PC-3 (cell line): ENCODE results near the gene MSL2. TPM values are rescaled to one million over a fixed set of nuclear protein-coding genes. Genes with fewer than 3 reads are reported as not detected.

ENCODE experiments used
- ATAC-seq: fragments of 200-7000 bp; cut with Tn5 transposase; 2 replicates; pipeline ENCODE4 v1.9.1; 2020; ENCODE audit warnings: mild to moderate bottlenecking, moderate library complexity
- BruUV-seq: library from RNA; stranded (reverse); fragments of 400-500 nt; replicated peaks from 2 replicates; lab custom pipeline; 2021; lab: Mats Ljungman, UMichigan
- CTCF ChIA-PET: fragments of 300-600 bp; sonication (Branson Sonifier 250); formaldehyde crosslinking; loops from one replicate; lab custom pipeline; 2022; ENCODE audit warnings: antibody characterized with exemption; lab: Charles Lee
- POLR2A ChIA-PET: fragments of 300-600 bp; sonication (Branson Sonifier 250); formaldehyde crosslinking; loops from one replicate; lab custom pipeline; 2022; ENCODE audit warnings: antibody characterized with exemption; ENCODE audit not compliant: unreplicated experiment; lab: Charles Lee
- DNase-seq: peaks from one replicate; pipeline ENCODE4 v3.0.0-alpha.2; 2015
- H2AFZ ChIP-seq: fragments of 300-600 bp; sonication (generic); 2 replicates; pipeline ENCODE4 v1.6.0; 2016; ENCODE audit warnings: antibody characterized with exemption, low read length
- H3F3A ChIP-seq: fragments of 300-600 bp; sonication (generic); one replicate; pipeline ENCODE4 v1.6.0; 2017; ENCODE audit warnings: antibody characterized with exemption, low read length, control low read depth, mild to moderate bottlenecking; ENCODE audit not compliant: unreplicated experiment
- H3K27ac ChIP-seq: fragments of 300-600 bp; sonication (generic); 2 replicates; pipeline ENCODE4 v1.5.1; 2016; ENCODE audit warnings: mild to moderate bottlenecking, low read length
- H3K27me3 ChIP-seq: fragments of 300-600 bp; sonication (generic); 2 replicates; pipeline ENCODE4 v1.6.1; 2016; ENCODE audit warnings: low read length, mixed read lengths
- H3K36me3 ChIP-seq: fragments of 300-600 bp; sonication (generic); 2 replicates; pipeline ENCODE4 v1.6.1; 2016; ENCODE audit warnings: low read depth, mixed run types, low read length, mixed read lengths
- H3K4me1 ChIP-seq: fragments of 300-600 bp; sonication (generic); 2 replicates; pipeline ENCODE4 v1.5.1; 2016; ENCODE audit warnings: low read length; ENCODE audit not compliant: insufficient read depth
- H3K4me2 ChIP-seq: fragments of 300-600 bp; sonication (generic); 2 replicates; pipeline ENCODE4 v1.6.0; 2016; ENCODE audit warnings: low read length
- H3K4me3 ChIP-seq: fragments of 300-600 bp; sonication (generic); 2 replicates; pipeline ENCODE4 v1.5.1; 2016; ENCODE audit warnings: mild to moderate bottlenecking, low read length, mixed read lengths
- H3K79me2 ChIP-seq: fragments of 300-600 bp; sonication (generic); 2 replicates; pipeline ENCODE4 v1.6.1; 2017; ENCODE audit warnings: low read length, mixed read lengths
- H3K9ac ChIP-seq: fragments of 300-600 bp; sonication (generic); 2 replicates; pipeline ENCODE4 v1.6.0; 2016; ENCODE audit warnings: mild to moderate bottlenecking, low read length
- H3K9me2 ChIP-seq: fragments of 300-600 bp; sonication (generic); replicated peaks from 2 replicates; pipeline ENCODE4 v1.6.1; 2016; ENCODE audit warnings: mixed run types, low read length, mixed read lengths
- H3K9me3 ChIP-seq: fragments of 300-600 bp; sonication (generic); 2 replicates; pipeline ENCODE4 v1.6.1; 2016; ENCODE audit warnings: low read length, mixed read lengths
- H4K20me1 ChIP-seq: fragments of 300-600 bp; sonication (generic); 2 replicates; pipeline ENCODE4 v1.6.1; 2016; ENCODE audit warnings: low read length, mixed read lengths
- EZH2 ChIP-seq: fragments of 300-600 bp; sonication (generic); IDR thresholded peaks from one replicate; pipeline ENCODE4 v1.6.1; 2017; ENCODE audit warnings: antibody characterized with exemption, mild to moderate bottlenecking, low read length; ENCODE audit not compliant: unreplicated experiment
- EZH2phosphoT487 ChIP-seq: fragments of 300-600 bp; sonication (generic); IDR thresholded peaks from 2 replicates; pipeline ENCODE4 v1.6.1; 2018; ENCODE audit warnings: mild to moderate bottlenecking, antibody characterized with exemption, low read length, borderline replicate concordance
- intact Hi-C: fragments of 100-400 bp; cut with micrococcal nuclease; formaldehyde crosslinking; loops from 2 replicates; pipeline ENCODE4 v1.9.0; 2023
- total RNA-seq: library from RNA; depleted of rRNA; stranded (reverse); fragments of >200 nt; gene quantifications from 2 replicates; pipeline ENCODE4 v1.2.3, GENCODE V29; 2014
- TF ChIP-seq, protein P1 (sequence below): fragments of 300-600 bp; sonication (generic); conservative IDR thresholded peaks from 2 replicates; pipeline ENCODE4 v1.5.1; 2017; ENCODE audit warnings: antibody characterized with exemption, low read depth, mild to moderate bottlenecking, low read length

Gene MSL2
- total RNA-seq, 1 experiment from 2014 or later, result 7.9 TPM

DNA sequence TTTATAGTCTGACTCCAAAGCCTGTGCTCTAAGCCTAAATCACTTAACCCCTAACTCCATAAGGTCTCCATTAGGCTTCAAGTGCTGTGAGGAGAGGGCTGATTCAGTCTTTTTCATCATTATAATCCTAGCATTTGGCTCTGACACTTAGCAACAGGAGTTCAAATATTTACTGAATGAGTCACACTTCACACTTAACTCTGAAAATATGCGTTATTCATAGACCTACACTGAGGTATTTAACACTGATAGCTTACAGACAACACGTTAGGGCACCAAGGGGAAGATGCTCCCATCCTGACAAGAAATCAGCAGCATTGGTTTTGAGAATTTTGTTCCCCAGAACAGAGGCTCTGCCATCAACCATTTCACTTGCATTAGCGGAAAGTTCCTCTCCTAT, 53.5 kb downstream of the MSL2 start:
- Histone ChIP-seq H3K4me1 (peaks cover 21% of the 10 kb centered on the region), H3K4me3 (no peak overlapping the region), H2AFZ (no peak overlapping the region), H3K79me2 (peaks cover 9% of the 10 kb centered on the region), H3F3A (no peaks in the 10 kb centered on the region), H3K4me2 (peak overlapping the region; percentile 15; the same call in 1 of the 2 replicates), H3K36me3 (peaks cover 7% of the 10 kb centered on the region; the same call in 1 of the 2 replicates), H3K9me3 (no peaks in the 10 kb centered on the region), H3K27ac (peak overlapping the region; percentile 57), H3K9me2 (no peaks in the 10 kb centered on the region), H3K9ac (no peak overlapping the region), H4K20me1 (peaks cover 8% of the 10 kb centered on the region; the same call in 1 of the 2 replicates), H3K27me3 (no peaks in the 10 kb centered on the region)
- TF ChIP-seq EZH2phosphoT487, result no peak
- TF ChIP-seq, protein P1, sequence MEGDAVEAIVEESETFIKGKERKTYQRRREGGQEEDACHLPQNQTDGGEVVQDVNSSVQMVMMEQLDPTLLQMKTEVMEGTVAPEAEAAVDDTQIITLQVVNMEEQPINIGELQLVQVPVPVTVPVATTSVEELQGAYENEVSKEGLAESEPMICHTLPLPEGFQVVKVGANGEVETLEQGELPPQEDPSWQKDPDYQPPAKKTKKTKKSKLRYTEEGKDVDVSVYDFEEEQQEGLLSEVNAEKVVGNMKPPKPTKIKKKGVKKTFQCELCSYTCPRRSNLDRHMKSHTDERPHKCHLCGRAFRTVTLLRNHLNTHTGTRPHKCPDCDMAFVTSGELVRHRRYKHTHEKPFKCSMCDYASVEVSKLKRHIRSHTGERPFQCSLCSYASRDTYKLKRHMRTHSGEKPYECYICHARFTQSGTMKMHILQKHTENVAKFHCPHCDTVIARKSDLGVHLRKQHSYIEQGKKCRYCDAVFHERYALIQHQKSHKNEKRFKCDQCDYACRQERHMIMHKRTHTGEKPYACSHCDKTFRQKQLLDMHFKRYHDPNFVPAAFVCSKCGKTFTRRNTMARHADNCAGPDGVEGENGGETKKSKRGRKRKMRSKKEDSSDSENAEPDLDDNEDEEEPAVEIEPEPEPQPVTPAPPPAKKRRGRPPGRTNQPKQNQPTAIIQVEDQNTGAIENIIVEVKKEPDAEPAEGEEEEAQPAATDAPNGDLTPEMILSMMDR, result no peak
- TF ChIP-seq EZH2, result no peak
- BruUV-seq, result TSS peak; percentile 2
- intact Hi-C loops, result loop anchor here (2.0 kb wide), 1 partner anchor 50 kb away; no protein-coding TSS in a partner anchor
- DNase-seq (peak; percentile 84), ATAC-seq (peak; percentile 91)
- ChIA-PET POLR2A (no interaction called here), CTCF (interaction anchor here (0.5 kb wide), 1 partner anchor 58 kb away, joined by 3 read pairs; no protein-coding TSS in a partner anchor)

DNA sequence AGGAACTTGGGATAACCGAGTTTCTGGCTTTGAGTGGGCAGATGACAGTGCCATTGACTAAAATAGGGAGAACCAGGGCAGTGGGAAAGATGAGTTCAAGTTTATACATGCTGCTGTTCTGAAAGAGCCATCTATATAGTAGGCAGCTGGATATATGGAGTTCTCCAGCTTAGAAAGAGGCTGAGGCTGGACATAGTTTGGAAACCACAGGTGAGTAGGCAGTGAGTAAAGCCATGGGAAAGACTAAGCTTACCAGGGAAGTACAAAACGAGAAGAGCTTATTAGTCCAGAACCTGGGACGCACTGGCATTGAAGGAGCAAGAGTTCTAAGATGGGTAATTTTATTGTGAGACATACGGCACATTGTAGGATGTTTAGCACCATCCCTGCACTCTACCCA, 54.2 kb downstream of the MSL2 start:
- DNase-seq (peak; percentile 43), ATAC-seq (peak; percentile 34)
- Histone ChIP-seq H2AFZ (no peak overlapping the region), H3K27me3 (no peaks in the 10 kb centered on the region), H3K4me3 (no peak overlapping the region), H3K9me3 (no peaks in the 10 kb centered on the region), H3F3A (no peaks in the 10 kb centered on the region), H3K4me2 (peak overlapping the region; percentile 15; the same call in 1 of the 2 replicates), H3K9ac (no peak overlapping the region), H3K79me2 (peaks cover 2% of the 10 kb centered on the region), H3K9me2 (no peaks in the 10 kb centered on the region), H4K20me1 (0 out of 2 replicates have a peak, but pooled peaks cover under 1% of the 10 kb centered on the region), H3K36me3 (0 out of 2 replicates have a peak, but pooled peaks cover 3% of the 10 kb centered on the region), H3K27ac (peak overlapping the region; percentile 57), H3K4me1 (peaks cover 21% of the 10 kb centered on the region)
- TF ChIP-seq, protein P1, result no peak
- no peak for TF ChIP-seq EZH2phosphoT487
- no peak for TF ChIP-seq EZH2
- BruUV-seq, result no TSS peak
- CTCF ChIA-PET, result no interaction called here
- POLR2A ChIA-PET, result no interaction called here
- intact Hi-C loops, result loop anchor here (2.0 kb wide), 1 partner anchor 51 kb away; no protein-coding TSS in a partner anchor

DNA sequence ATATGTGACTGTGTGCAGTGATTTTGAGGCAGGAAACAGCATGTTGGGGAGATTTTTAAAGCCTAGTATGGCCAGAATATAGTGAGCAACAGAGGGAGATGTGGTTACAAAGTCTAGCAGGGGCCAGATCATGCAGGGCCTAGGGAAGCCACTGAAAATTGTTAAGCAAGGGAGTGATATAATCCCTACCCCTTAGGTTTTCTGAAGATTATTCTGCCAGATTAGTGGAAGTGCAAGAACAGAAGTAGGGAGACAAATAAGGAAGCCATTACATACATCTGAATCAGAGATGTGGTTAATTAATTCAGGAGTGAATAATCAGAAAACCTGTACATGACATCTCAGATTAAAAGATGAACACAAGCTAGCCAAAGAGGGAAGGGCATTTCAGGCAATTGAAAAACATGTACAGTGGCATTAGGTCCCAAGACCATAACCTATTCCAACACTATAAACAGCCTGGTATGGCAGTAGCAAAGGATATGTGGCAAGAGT, 54.8 kb downstream of the MSL2 start:
- Histone ChIP-seq H4K20me1 (no peaks in the 10 kb centered on the region), H3K79me2 (no peaks in the 10 kb centered on the region), H3K4me3 (no peak overlapping the region), H3K4me2 (no peak overlapping the region), H3K9ac (no peak overlapping the region), H3K27ac (0 out of 2 replicates have a peak overlapping the region, but pooled peaks have one; percentile 57), H3K27me3 (no peaks in the 10 kb centered on the region), H3K4me1 (peaks cover 21% of the 10 kb centered on the region), H3K9me2 (no peaks in the 10 kb centered on the region), H3K36me3 (0 out of 2 replicates have a peak, but pooled peaks cover 3% of the 10 kb centered on the region), H3F3A (no peaks in the 10 kb centered on the region), H3K9me3 (no peaks in the 10 kb centered on the region), H2AFZ (no peak overlapping the region)
- no TSS peak for BruUV-seq
- no peak for DNase-seq
- TF ChIP-seq EZH2, result no peak
- TF ChIP-seq, protein P1, result no peak
- TF ChIP-seq EZH2phosphoT487, result no peak
- ChIA-PET CTCF (no interaction called here), POLR2A (no interaction called here)
- ATAC-seq, result no peak
- intact Hi-C loops, result no loop called here
